NCI-H82 treated with DMSO at 0.1 percent for 48 hours (cell line): Measurements from ENCODE around the gene NEURL1.

Experiments used
- DNase-seq: peaks from one replicate; lab custom pipeline; 2025; ENCODE audit not compliant: unreplicated experiment; lab: John Stamatoyannopoulos, UW

NEURL1 gene, protein sequence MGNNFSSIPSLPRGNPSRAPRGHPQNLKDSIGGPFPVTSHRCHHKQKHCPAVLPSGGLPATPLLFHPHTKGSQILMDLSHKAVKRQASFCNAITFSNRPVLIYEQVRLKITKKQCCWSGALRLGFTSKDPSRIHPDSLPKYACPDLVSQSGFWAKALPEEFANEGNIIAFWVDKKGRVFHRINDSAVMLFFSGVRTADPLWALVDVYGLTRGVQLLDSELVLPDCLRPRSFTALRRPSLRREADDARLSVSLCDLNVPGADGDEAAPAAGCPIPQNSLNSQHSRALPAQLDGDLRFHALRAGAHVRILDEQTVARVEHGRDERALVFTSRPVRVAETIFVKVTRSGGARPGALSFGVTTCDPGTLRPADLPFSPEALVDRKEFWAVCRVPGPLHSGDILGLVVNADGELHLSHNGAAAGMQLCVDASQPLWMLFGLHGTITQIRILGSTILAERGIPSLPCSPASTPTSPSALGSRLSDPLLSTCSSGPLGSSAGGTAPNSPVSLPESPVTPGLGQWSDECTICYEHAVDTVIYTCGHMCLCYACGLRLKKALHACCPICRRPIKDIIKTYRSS

DNA sequence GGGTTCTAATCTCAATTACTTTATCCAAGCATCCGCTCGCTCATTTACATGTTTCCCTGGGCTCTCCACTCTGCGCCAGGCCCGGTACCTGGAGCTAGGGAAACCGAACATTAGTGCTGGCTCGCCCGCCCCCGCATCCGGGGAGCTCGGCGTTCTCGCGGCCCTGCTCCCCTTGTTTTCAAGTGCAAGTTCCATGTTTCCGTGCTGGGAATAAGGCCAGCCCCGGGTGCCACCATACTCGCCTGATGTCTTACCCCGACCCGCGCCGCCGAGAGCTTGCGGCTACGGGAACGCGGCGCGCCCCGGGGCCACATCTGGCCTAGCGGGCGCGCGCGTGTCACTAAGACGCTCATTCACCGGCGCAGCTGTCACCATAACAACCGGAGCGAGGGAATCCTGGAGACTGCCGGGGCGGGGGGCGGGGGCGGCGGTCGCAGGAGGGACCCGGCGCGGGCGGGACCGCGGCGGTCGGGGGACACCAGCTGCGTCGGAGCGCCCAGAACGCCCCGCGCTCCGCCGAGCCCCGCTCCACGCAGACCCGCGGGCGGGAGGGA, at the start of gene NEURL1:
Gene NEURL1 (plus strand): TSS at position 344 of the 554 bp plus-strand sequence. CDS start 683 bp downstream, outside the sequence.
- peak; percentile 4 for DNase-seq

DNA sequence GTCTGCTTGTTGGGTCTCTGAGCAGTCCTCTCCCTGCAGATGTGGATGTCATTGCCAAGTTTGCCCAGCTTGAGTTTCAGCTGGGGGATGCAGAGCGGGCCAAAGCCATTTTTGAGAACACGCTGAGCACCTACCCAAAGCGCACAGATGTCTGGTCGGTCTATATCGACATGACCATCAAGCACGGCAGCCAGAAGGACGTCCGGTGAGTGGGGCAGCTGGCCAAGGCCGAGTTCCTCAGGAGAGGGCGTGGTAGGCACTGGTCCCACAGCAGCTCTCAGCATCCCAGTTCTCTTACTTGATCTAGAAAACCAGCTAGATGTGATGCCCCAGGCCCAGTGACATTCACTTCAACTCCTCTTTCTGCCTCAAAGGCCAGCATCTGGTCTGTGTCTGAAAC, 49.0 kb upstream of the NEURL1 start:
- no peak for DNase-seq

DNA sequence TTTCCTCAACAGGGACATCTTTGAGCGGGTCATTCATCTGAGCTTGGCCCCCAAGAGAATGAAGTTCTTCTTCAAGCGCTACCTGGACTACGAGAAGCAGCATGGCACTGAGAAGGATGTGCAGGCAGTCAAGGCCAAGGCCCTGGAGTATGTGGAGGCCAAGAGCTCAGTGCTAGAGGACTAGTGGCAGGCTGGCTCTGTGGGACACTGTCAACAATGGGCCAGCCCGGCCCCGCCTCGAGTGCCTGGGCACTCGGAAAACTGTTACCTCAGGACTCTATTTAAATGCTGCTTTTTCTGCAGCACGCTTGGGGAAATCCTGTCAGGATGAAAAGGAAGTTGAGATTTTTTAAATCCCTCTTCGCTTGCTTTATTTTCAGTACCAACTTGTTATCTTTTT, 48.1 kb upstream of the NEURL1 start:
- DNase-seq: no peak

DNA sequence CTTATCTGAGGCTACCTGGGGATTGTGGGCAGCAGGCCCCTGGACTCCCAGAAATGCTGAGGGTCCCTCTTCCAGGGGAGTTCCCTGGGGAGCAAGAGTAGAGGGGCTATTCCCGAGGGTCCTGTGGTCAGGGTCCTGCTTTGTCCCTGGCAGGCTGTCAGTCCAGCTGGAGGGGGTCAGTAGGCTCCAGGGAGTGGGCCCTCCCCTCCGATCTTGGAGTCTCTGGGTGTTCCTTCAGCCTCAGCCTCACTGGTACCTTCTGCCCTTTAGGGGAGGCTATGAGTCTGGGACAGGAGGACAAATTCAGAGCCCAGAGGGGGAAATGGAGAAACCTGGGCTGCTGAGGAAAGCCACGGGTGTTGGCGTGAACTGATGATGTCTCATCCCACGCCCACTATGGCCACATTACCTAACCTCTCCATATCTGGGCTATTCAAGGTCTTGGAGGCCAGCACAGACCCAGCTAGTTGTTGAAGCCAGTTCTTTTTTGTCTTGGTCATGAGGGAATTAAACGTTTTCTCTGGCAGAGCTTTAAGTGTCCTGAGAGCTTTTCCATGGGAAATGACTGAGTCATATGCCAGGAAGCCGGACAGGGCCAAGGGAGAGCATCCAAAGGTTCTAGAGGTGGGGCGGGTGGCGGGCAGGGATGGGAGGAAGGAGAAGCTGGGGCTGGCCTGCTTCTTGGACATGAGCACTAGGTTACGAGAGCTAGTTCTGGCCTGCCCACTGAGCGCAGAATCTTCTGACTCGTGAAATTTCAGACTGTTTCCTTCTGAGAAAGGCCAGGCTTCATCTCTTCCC, 47.5 kb upstream of the NEURL1 start:
- no peak for DNase-seq

DNA sequence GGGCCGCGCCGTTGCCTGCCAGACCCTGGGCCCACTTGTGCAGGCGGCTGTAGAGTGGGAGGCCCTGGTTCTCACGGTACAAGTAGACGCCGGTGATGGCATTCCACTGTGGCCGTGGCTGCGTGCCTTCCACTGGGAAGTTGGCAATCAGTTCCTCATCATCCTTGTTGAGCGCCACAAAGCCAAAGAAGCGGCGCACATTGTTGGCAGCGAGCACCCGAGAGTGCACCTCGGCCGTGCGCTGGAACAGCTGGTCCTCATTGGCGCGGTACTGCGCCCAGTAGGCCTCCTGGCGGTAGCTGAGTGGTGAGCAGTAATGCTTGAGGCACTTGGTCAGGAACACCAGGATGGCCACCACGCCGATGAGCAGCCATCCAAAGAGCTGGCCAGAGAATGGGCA, 46.3 kb upstream of the NEURL1 start:
- no peak for DNase-seq

DNA sequence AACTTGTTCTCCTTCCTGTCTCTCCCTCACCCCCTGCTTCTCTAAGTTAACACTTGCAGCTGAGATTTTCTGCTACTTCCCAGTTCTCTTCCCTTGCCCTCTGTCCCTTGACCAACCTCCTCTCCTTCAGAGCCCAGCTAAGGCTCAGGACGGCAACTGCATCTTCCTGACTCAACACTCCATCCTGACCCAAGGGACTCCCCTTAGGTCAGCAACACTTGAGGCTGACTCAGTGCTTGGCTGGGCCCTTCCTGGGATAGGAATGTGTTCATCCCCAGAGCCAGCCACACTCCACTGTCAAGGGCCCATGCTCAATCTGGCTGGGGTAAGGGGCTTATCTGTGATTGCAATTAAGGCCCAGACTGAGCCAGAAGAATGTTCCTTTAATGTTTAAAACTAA, 44.8 kb upstream of the NEURL1 start:
- DNase-seq: no peak

DNA sequence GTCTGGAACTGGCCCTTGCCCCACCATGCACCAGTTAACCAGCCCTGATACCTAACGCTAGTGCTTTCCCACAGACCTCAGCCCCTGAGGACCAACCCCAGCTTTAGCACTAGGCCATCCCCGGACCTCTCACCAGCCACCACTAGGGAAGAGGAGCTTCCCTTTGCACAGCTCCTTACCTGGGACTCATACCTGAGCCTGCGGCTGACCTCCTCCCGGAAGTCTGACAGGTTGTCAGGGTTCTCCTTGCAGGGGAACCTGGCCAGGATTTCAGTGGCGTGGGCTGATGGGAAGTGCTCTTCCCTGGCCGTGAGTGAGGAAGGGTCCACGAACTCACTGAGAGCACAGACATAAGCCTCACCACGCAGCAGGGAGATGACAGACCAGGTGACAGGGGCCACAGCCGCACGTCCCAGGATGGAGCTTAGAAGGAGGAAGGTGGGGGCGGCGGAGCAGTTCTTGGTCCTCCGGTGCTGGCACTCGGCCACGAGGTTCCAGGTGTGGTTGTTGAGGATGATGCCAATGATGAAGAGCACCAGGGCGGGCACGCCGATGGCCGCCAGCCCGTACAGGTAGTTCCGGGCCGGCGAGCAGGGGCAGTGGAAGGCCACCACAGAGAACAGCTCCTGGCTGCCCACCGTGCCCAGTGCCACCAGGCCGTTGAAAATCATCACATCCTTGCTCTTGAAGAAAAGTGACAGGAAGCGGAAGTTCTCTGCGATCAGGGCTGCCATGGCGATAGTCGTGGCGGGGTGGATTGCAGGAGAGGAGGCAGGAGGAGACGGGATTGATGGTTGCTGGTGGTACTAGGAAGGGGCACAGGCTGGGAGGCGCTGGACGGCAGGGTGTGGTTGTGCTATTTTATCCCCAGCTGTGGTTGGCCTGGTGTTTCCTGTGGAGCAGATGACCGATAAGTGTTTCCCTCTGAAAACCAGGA, 44.0 kb upstream of the NEURL1 start:
- DNase-seq: no peak

DNA sequence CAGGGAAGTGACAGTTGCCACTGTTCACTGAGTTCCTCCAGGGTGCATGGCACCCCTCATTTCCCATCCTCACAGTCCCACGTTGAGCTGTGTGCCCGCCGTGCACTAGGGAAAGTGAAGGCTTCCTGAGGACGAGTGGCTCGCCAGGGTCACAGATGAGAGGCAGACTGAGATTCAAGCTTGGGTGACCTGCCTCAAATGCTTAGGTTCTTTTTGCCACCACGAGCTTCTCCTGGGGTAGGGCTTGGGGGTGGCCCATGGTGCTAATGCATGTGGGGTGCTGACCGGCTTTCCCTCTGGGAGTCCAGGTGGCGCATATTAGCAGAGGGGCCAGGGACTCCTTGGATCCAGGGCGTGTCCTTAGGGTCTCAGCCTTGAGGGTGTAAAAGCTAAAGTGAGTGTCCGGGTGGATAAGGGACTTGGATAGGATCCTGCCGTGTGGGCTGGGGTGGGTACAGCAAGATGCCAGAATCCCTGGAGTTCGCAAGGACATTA, 43.3 kb upstream of the NEURL1 start:
- DNase-seq: no peak

DNA sequence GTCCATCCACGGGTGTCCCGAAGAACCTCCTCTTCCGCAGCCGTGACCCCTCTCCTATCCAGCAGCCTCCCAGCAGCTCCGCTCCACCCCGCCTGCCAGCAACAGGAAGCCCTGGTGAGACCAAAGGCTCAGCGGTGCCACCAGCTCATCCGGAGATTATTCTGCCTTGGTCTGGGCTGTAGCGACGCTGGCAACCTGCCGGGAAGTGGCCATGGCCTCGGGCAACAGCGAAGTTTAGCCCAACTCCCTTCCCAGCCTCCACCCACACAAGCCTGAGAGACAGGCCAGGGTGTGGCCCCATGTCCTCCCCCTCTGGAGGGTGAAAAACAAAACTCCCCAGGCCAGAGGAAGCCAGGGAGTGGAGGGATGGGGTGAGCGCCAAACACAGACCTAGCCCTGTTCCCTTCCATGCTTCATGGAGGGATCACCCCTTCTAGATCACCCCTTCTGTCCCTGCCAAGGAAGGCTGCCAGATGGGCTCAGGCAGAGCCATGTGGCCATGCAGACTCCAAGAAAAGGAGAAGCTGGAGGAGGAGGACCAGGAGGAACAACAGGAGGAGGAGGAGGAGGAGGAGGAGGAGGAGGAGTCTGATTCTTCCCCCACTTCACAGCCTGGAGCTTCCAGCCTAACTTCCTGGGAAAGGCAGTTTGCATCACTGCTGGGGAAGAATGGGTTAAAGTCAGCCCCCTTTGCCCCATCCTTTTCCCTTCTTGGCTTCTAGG, 42.3 kb upstream of the NEURL1 start:
- DNase-seq: no peak

DNA sequence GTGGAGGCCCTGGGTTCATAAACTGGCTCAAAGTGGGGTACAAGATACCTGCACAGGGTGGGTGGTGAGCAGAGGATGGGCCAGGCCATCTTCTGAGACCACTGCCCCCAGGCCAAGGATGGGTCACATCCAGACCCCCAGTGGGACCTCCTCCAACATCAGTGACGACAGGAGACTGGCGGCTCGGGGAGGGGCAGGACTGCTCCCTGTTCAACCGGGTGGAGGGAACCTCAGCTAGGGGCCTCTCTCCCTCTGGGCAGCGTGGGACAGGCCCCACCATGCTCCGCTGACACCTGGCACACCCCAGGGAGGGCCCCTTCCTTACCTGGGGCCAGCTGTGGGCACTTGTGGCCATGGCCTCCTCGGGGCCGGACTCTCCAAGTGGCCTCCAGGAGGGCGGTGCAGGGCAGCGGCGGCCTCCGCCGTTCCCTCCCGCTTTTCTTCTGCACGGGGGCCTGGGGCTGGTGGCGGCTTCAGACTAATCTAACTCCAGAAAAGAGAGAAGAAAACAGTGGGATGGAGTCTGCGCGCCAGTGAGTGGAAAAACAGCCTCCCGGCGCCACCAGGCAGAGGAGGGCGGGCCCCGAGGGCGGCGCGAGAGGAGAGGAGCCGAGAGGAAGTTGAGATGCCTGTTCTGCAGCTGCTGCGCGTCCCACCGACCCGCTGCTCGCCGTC, 41.5 kb upstream of the NEURL1 start, which contains the start of gene CALHM2:
Gene CALHM2 (minus strand): TSS at position 540 of the 675 bp plus-strand sequence. CDS start 2,429 bp downstream, outside the sequence.
- DNase-seq: no peak

DNA sequence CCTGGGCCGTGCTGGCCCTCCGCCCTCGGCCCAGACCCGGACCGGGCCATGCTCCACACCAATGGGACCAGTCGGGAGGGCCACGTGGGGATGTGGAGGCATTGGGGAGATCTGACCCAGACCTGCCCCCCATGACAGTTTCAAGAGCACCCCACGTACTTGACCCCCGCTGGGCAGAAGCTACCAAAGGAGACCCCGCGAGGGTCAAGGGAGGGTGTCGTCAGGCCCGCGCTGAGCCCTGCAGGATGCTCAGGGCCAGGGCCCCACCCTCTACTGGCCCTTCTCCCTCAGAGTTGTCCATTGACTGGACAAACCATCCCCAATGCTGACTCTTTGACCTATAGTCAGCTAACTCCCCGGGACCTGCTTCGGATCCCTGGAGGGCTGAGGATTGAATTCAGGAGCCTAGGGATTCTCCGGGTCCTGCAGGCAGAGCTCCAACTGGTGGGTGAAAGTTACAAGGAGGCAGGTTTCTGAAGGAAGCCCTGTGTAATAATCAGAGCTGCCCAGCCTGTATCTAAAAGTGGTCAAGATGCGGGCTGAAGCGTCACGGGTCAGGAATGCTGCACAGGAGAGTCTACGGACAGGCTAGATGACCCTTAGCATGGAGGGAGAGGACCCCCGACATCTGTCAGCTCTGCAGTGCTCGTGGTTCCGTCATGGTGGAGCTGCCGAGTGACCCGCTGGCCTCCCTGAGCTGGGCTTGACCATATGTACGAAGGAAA, 40.8 kb upstream of the NEURL1 start:
- DNase-seq: no peak

DNA sequence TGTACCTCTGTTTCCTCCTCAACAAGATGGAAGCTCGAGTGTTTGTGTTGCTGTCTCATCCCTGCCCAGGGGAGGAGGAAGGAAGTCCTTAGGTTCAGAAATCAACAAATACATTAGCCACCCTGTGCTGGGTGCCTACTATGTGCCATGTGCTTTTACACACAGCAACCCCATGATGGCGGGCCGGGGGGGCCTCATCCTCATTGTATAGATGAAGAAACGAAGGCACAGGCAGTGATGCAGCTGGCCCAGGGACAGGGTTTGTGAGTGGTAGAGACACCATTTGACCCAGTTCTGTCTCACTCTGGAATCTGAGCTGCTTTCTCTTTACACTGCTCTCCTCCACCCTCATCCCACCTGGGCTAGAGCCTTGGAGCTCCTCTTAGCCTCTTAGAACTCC, 39.5 kb upstream of the NEURL1 start:
- no peak for DNase-seq

DNA sequence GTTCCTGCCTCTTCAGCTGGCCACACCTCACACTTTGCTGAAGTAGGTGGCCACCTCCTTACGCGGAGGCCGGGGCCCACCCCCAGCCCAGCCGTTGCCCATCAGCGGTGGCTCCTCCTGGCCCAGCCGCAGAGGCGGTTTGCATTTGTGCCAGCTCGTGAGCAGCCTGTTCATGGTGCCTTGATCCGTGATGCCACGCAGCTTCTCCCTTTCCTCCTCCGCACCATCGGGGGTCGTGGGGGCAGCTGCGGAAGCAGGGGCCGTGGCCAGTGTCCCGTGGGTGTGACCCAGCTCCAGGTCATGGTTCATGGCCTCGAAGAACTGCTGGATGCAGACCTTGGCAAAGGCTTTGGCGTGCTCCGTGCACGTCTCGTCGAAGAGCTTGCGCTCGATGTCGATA, 38.3 kb upstream of the NEURL1 start:
- no peak for DNase-seq

DNA sequence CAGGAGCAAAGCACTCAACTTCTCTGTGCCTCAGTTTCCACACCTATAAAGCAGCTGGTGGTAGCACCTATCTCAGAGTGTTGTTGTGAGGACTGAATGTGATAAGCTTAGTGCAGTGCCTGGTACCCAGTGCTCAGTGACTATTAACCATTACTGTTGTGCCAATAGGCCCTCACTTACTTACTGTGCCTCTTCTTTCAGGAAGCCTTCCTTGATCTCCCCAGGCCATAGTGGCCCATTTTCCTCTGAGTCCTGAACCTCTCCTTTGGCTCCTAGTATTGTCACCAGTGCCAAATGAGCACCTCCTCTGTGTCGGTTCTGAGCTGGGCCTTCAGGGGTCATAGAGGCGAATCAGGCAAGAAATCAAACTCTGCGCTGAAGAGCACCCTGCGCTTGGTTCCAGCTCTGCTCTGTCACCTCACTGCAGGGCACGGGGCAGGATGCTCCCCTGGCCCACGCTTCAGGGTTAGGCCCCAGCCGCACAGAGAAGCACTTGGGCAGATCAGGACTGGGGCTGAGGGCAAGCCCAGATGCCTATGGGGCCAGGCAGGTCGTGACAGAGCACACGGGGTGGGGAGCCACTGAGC, 37.3 kb upstream of the NEURL1 start:
- no peak for DNase-seq

DNA sequence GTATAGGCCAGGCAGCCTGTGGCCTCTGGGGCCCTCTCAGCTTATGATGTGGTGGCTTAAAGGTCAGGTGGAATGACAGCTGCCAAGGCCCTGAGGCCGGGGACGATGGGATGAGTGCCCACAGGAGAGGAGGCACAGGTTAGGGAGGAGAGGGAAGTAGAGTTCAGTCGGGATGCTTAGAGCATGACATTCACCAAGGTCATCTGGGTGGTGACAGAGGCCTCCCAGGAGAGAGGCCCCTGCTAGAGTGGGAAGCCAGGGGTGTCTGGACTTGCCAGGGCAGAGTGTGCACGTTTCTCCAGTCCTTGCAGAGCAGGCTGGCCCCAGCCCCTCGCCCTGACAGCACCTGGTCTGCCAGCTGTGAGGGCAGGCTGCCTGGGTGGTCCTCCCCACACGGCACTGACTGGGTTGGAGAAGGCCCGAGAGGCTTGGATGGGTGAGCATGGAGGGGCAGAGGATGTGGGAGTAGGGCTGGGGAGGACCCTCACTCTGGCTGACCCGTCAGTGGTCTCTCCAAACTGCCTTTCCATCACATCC, 36.3 kb upstream of the NEURL1 start:
- DNase-seq: no peak

DNA sequence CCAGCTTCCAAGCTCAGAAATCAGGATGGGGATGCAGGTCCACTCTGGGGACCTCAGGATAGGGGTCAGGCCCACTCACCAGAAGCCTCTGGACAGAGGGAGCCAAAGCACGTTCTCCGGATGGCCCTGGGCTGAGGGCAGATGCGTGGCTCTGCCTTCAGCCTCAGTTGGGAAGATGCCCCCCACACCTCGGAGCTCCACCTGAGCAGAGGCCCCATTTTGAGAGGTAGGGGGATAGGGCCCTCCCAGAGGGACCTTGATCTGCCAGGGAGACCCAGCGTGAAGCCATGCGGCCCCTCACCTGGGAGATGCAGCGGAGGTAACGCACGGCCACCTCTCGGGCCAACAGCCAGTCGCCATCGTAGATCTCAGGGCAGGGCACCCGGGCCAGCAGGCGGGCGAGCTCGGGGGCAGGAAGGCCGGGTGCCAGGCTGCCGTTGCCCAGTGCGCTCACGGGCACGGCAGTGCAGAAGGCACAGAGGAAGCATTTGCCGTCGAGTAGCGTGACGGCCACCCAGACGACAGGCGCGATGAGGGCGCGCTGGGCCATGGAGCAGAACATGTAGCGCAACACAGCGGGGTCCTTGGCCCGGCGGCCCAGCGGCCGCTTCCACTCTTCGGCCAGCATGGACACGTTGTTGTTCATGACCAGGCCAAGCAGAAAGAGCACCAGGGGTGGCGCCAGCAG, 35.5 kb upstream of the NEURL1 start:
- no peak for DNase-seq

DNA sequence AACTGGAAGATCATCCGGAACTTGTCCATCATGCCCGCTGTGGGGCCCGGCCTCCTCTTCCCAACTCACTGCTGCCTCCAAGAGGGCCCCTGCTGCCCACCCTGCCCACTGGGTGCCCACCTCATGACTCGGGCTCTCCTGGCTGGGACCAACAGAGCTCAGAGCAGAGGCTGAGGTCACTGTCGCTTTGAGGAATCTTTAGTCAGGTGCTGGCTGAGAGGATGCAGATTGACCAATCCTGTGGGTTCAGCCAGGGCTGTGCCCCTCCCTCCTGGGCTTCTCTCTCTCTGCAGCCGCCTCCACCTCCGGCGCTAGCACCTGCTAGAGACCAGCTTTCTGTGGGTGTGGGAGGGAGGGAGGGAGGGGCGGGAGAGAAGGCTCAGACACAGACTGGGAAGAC, 34.8 kb upstream of the NEURL1 start, which contains the start of gene CALHM1:
Gene CALHM1 (minus strand): TSS at position 181 of the 400 bp plus-strand sequence. CDS start 149 bp downstream, at position 32.
- no peak for DNase-seq
